HG03565 (cell line): Measurements from ENCODE around the gene GLP1R.

Experiments
- ATAC-seq: cut with Tn5 transposase; IDR thresholded peaks from one replicate; pipeline ENCODE4 v1.9.1; 2021; ENCODE audit warnings: mild to moderate bottlenecking, moderate library complexity; ENCODE audit not compliant: unreplicated experiment

GLP1R gene

GRCh38 chr6:39085129-39085797 lies 36.7 kb downstream of the GLP1R start:
- ATAC-seq = no peak

GRCh38 chr6:39086294-39086693 lies 37.7 kb downstream of the GLP1R start:
- ATAC-seq = peak; percentile 86

GRCh38 chr6:39086711-39087110 lies 38.1 kb downstream of the GLP1R start:
- ATAC-seq = no peak

- ATAC-seq = no peak
Measured at GRCh38 chr6:39087197-39087596, 38.6 kb downstream of the GLP1R start.

GRCh38 chr6:39088331-39088730 lies 39.8 kb downstream of the GLP1R start:
- no peak for ATAC-seq

GRCh38 chr6:39090036-39090435 lies 41.5 kb downstream of the GLP1R start:
- no peak for ATAC-seq

GRCh38 chr6:39091220-39091619 lies 42.6 kb downstream of the GLP1R start:
- ATAC-seq = no peak

GRCh38 chr6:39092124-39092523 lies 43.5 kb downstream of the GLP1R start:
- ATAC-seq = no peak

- no peak for ATAC-seq
Measured at GRCh38 chr6:39093149-39093708, 44.6 kb downstream of the GLP1R start.

- ATAC-seq = no peak
Measured at GRCh38 chr6:39095578-39095977, 47.0 kb downstream of the GLP1R start.

GRCh38 chr6:39100358-39100757 lies 51.8 kb downstream of the GLP1R start:
- no peak for ATAC-seq

- ATAC-seq = no peak
Measured at GRCh38 chr6:39102071-39102820, 53.7 kb downstream of the GLP1R start.

GRCh38 chr6:39102821-39103136 lies 54.2 kb downstream of the GLP1R start:
- no peak for ATAC-seq

- ATAC-seq = no peak
Measured at GRCh38 chr6:39104528-39104927, 55.9 kb downstream of the GLP1R start.

- ATAC-seq = no peak
Measured at GRCh38 chr6:39107034-39107433, 58.5 kb downstream of the GLP1R start.

- no peak for ATAC-seq
Measured at GRCh38 chr6:39107641-39108040, 59.1 kb downstream of the GLP1R start.

- no peak for ATAC-seq
Measured at GRCh38 chr6:39108041-39108839, 59.7 kb downstream of the GLP1R start.

- no peak for ATAC-seq
Measured at GRCh38 chr6:39111280-39111679, 62.7 kb downstream of the GLP1R start.

GRCh38 chr6:39113788-39114187 lies 65.2 kb downstream of the GLP1R start:
- ATAC-seq = no peak

- ATAC-seq = no peak
Measured at GRCh38 chr6:39114388-39114703, 65.8 kb downstream of the GLP1R start.

- ATAC-seq = peak; percentile 82
Measured at GRCh38 chr6:39114704-39115599, 66.4 kb downstream of the GLP1R start, which contains the start of gene SAYSD1. Gene SAYSD1 (minus strand): TSS chr6:39115186. CDS start chr6:39115089, 97 bp downstream.
